Measurements from ENCODE around the gene FGD2.
"Not testable (repeated sequence)": the region's sequence is repeated elsewhere in the genome, so short reads cannot be mapped to it uniquely, and the experiment has no call there.

FGD2 gene

GRCh38 chr6:37043091-37043490 is 37.6 kb downstream of the FGD2 start:
- peak; percentile 54 for DNase-seq

GRCh38 chr6:37047346-37047688 is 41.9 kb downstream of the FGD2 start:
- no peak for DNase-seq

GRCh38 chr6:37047689-37048402 is 42.4 kb downstream of the FGD2 start:
- no peak for DNase-seq

GRCh38 chr6:37048403-37048850 is 43.0 kb downstream of the FGD2 start:
- no peak for DNase-seq

GRCh38 chr6:37048851-37049757 is 43.6 kb downstream of the FGD2 start:
- DNase-seq = peak; percentile 96

GRCh38 chr6:37049758-37050044 is 44.2 kb downstream of the FGD2 start:
- no peak for DNase-seq

- peak; percentile 99 for DNase-seq
Observed at GRCh38 chr6:37050045-37050853, 44.8 kb downstream of the FGD2 start.

GRCh38 chr6:37050854-37051137 is 45.3 kb downstream of the FGD2 start:
- no peak for DNase-seq

- peak; percentile 93 for DNase-seq
Observed at GRCh38 chr6:37051138-37052026, 45.9 kb downstream of the FGD2 start.

GRCh38 chr6:37052027-37052628 is 46.7 kb downstream of the FGD2 start:
- no peak for DNase-seq

GRCh38 chr6:37053683-37054082 is 48.2 kb downstream of the FGD2 start:
- DNase-seq = no peak

- no peak for DNase-seq
Observed at GRCh38 chr6:37054171-37054570, 48.7 kb downstream of the FGD2 start.

GRCh38 chr6:37054580-37054979 is 49.1 kb downstream of the FGD2 start:
- DNase-seq = no peak

GRCh38 chr6:37056112-37056403 is 50.6 kb downstream of the FGD2 start:
- no peak for DNase-seq

GRCh38 chr6:37056439-37057127 is 51.1 kb downstream of the FGD2 start:
- DNase-seq = no peak

- no peak for DNase-seq
Observed at GRCh38 chr6:37057128-37057471, 51.6 kb downstream of the FGD2 start.

- DNase-seq = no peak
Observed at GRCh38 chr6:37057678-37058077, 52.2 kb downstream of the FGD2 start.

- peak; percentile 79 for DNase-seq
Observed at GRCh38 chr6:37058084-37058586, 52.7 kb downstream of the FGD2 start.

GRCh38 chr6:37058984-37059343 is 53.5 kb downstream of the FGD2 start:
- not testable (repeated sequence) for DNase-seq

- DNase-seq = peak; percentile 87
Observed at GRCh38 chr6:37059344-37060194, 54.1 kb downstream of the FGD2 start.

GRCh38 chr6:37060195-37060559 is 54.7 kb downstream of the FGD2 start:
- DNase-seq = peak; percentile 61
